Adipose tissue (tissue), 3 donors: Measurements from ENCODE around the gene RGS13. TPM values are rescaled to one million over a fixed set of nuclear protein-coding genes. Genes with fewer than 3 reads are reported as not detected.

ENCODE experiments used
- H3K27ac ChIP-seq: one replicate; pipeline ENCODE4 v1.5.1; 2013; ENCODE audit warnings: low read depth, low read length
- WGBS, 3 donors: extraction: QIAGEN DNeasy Blood & Tissue Kit; methylation state at CpG; one replicate each; pipeline ENCODE4 v1.1.7; 2013; 5-methylcytosine and 5-hydroxymethylcytosine counted together
- polyA plus RNA-seq, 3 donors: library from polyadenylated mRNA; stranded (reverse); fragments of 200-250 nt; gene quantifications; one replicate each; pipeline ENCODE4 v1.2.3, GENCODE V29; 2013
- donor health status: healthy with polysubstance abuse.
- donor health status: Bipolar disorder and iron deficiency.
- donor health status: healthy.

Gene RGS13
- under 1 TPM; 0.05 to 0.45 (median 0.37) TPM for polyA plus RNA-seq

GRCh38 chr1:192635939-192636338 is at the start of gene RGS13:
Gene RGS13 (plus strand): TSS chr1:192636147. CDS start chr1:192644335, 8,188 bp downstream.
- no peak within 1 kb of the TSS for H3K27ac ChIP-seq
- WGBS, 3 donors = 84 to 86% (median 85%) methylated on average over 4 of the region's 4 CpGs

DNA sequence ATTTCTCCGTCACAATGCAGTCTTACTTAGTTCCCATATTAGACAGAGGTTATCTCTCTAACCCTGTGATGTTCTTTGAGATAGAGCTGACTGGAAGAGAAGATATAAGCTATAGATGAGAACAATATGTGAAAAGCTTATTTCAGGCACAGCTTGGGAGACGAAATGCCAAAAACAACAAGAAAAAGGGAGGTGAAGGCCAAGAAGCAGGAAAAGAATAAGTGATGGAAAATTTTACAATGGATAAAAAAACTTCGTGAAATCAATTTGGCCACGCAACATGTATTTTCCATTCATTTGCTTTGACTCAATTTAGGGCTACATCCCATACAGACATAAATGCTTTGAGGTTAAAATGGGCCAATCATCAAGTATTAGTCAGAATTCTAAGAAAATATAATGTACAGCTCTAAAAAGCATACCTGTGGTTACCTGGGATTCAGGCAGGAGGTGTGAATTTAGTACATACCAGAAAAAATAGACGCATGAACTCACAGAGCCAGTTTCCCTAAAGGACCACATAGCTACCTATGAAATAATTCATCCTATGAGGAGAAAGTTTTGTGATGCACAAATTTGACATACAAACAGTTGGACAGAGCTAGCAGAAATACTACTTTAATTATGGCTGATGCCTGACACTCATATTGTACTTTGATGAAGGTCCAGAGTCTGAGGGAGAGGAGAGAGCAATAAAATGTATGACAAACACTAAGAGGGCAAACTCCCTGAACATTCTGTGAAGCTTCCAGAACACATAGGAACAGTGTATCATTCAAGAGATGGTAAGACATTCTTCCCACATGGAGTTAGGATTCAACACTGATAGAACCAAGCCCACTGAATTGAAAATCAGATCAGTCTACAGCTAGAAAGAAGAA is 48.3 kb upstream of the RGS13 start:
- WGBS, 3 donors = 89 to 90% (median 90%) methylated on average over 5 of the region's 5 CpGs
- no peak overlapping the region for H3K27ac ChIP-seq

DNA sequence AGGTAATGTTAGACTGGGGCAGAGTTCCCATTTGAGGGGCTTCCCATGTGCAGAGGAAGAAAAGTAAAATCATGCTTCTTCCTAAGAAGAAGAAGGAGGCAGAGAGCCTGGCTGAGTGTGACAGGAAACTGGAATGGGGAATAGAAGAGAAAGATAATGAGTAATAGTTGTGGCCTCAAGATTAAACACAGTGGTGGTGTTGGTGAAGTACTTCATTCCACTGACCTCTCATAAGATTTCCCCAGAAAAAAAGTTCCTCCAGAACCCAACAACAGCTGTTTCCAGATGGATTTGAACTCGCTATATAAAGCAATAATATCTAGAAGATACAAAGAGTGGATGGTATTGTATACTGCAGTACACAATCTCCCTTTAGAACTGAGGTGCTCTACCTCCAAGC is 47.4 kb upstream of the RGS13 start:
- 76 to 97% (median 84%) methylated on average over 1 of the region's 1 CpG for WGBS, 3 donors
- no peak overlapping the region for H3K27ac ChIP-seq

GRCh38 chr1:192589813-192590212 is 46.1 kb upstream of the RGS13 start:
- WGBS, 3 donors = 85 to 93% (median 86%) methylated on average over 3 of the region's 3 CpGs
- no peak overlapping the region for H3K27ac ChIP-seq

- 64 to 66% (median 65%) methylated on average over 4 of the region's 4 CpGs for WGBS, 3 donors
- H3K27ac ChIP-seq = no peak overlapping the region
Observed at GRCh38 chr1:192592517-192592916, 43.4 kb upstream of the RGS13 start.

- no peak overlapping the region for H3K27ac ChIP-seq
- WGBS, 3 donors = 91 to 97% (median 94%) methylated on average over 2 of the region's 2 CpGs
Observed at GRCh38 chr1:192592981-192593708, 42.8 kb upstream of the RGS13 start.

DNA sequence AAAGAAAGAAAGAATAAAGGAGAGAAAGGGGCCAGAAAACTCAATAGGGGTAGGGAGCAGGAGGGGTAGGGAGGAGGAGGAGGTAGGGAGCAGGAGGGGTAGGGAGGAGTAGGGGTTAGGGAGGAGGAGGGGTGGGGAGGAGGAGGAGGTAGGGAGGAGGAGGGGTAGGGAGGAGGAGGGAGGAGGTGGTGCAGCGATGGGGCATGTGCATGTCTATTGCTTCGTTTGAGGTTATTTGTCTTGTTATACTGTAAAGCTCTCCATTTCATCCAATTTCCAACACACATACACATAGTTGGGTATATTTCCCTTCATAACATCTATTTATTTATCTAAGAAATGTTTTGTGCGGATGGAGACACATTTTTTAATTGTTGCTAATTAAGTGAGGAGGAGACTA is 40.6 kb upstream of the RGS13 start:
- 76 to 86% (median 76%) methylated on average over 3 of the region's 3 CpGs for WGBS, 3 donors
- H3K27ac ChIP-seq = no peak overlapping the region

DNA sequence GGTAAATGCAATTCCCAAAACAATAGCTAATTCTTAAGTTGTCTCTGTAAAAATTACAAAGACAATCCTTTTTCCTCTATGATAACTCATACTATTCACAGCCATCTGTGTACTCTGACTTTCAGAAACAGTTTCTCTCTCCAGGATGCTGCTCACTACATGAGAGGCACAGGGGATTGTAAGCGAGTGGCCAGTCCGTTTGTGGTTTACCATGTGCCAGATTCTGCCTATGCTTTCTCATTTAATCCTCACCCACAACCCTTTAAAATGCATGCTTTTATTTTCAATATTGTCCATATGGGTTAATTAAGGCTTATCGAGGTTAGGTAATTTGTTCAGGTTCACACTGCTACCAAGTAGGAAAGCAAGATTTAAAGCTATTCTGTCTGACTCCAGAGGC is 37.4 kb upstream of the RGS13 start:
- 86 to 95% (median 87%) methylated on average over 3 of the region's 3 CpGs for WGBS, 3 donors
- H3K27ac ChIP-seq = no peak overlapping the region

DNA sequence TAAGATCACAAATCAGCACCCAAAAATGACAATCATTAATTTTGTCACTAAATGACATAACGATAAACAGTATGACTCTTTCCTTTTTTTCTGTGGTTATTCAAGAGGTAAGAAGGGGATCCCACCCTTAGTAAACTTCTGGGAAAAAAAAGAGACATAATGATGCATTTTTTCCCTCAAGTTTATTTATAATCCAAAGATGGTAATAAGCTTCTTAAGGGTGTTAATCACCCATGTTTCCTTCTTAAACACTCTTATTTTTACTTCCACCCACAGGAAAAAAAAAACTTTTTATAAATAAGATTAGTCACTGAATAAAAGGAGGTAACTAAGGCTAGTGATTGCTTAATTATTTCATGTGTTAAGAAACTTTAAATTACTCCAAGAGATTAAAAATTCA is 35.7 kb upstream of the RGS13 start:
- H3K27ac ChIP-seq = no peak overlapping the region
- WGBS, 3 donors = 71 to 74% (median 74%) methylated on average over 1 of the region's 1 CpG

DNA sequence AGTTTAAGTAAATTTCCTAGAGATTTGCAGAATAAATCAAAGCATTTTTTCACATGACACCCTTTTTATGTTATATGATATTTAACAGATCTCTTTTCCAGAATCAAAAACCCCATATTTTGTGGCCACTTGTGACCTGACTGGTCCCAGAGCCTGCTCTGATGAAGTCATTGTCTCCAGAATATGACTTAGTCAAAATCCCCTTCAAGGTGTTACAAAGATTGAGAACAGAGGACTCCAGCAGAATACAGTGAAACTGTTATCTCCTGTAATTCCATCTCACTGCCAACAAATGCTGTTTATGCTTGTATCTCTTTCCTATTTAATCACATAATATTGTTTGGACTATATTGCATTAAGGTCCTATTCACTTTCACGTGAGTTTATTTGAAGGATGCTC is 34.8 kb upstream of the RGS13 start:
- WGBS, 3 donors = 89 to 90% (median 90%) methylated on average over 1 of the region's 1 CpG
- H3K27ac ChIP-seq = no peak overlapping the region

- no peak overlapping the region for H3K27ac ChIP-seq
Observed at GRCh38 chr1:192601567-192601966, 34.4 kb upstream of the RGS13 start.

DNA sequence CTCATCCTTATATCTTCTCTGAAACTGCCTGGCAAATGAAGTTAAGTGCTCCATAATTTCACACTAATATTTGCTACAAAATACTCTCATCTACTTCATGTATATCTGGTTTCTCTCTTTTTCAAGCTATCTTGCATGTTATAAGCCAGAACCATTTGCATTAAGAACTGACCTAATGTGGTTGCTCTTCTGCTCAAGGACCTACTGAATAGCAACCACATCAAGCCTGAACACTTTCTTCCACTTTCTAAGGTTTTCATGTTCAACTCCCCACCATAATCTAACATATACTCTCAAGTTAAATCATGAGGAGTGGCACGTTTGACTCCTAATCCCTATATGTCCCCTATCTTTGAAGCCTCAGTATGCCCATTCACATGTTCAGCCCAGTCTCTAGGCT is 33.2 kb upstream of the RGS13 start:
- no peak overlapping the region for H3K27ac ChIP-seq
- 76 to 83% (median 77%) methylated on average over 1 of the region's 1 CpG for WGBS, 3 donors

GRCh38 chr1:192603218-192603787 is 32.6 kb upstream of the RGS13 start:
- 62 to 82% (median 77%) methylated on average over 3 of the region's 3 CpGs for WGBS, 3 donors
- H3K27ac ChIP-seq = no peak overlapping the region

DNA sequence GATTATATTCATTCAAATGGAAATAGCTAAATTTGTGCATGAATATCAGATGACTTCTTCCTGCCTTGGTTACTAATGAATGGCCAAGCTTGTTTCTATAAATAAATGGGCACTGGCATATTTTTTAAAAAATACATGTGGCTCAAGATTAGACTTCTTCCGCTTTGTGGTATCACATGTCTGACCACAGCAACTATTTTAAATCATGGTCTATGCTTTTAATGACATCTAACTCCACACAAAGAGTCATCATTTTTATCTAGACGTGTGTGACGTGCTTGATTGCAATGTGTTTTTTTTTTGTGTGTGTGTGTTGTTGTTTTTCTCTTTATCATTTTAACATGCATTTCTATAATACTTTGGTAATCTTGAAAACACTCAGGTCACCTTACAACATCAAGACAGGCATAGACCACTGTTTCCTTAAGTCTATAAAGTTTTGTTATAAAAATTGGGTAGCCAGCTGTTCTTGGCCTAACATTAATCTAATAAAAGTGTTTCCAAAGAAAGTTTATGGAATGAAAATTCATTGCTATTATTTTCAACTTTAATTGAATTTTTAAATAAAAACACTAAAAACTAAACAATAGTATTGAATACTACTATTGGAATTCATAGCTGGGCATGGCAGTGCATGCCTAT is 30.8 kb upstream of the RGS13 start:
- 53 to 82% (median 59%) methylated on average over 3 of the region's 3 CpGs for WGBS, 3 donors
- H3K27ac ChIP-seq = no peak overlapping the region

- H3K27ac ChIP-seq = no peak overlapping the region
- 84 to 87% (median 84%) methylated on average over 2 of the region's 2 CpGs for WGBS, 3 donors
Observed at GRCh38 chr1:192608671-192609070, 27.3 kb upstream of the RGS13 start.

GRCh38 chr1:192609110-192610079 is 26.6 kb upstream of the RGS13 start:
- WGBS, 3 donors = 59 to 66% (median 63%) methylated on average over 12 of the region's 12 CpGs
- no peak overlapping the region for H3K27ac ChIP-seq

DNA sequence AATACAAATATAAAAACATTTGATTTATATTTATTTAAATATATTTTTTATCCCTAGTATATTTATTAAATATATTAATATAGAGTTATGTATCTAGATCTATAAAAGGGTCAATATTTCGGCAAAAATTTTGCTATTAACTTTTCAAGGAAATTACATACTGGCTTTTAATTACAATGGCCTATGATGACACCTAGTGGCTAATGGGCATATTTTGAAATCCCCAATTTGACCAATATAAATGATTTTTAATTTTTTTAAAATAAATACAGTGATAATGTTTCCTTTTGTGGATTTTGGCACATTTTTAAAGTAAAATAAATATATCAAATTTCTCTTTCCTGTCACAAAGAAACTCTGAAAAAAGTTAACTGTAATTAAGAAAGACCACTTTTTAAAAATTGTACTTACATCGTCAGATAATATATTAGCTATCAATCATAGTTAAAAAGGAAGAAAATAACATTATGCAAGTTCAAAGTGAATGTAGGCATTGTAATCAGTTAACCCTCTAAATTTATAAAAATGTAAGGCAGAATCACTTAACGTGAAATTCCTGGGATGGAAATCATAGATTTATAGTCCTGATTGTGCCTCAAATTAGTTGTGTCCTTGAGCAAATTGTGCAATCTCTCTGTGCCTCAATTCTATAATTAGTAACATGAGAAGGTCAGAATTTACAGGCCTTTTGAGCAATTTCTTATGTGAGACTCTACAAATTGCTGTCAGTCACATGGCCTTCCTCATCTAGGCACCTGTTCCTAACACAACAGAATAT is 25.6 kb upstream of the RGS13 start:
- WGBS, 3 donors = 31 to 61% (median 53%) methylated on average over 3 of the region's 3 CpGs
- no peak overlapping the region for H3K27ac ChIP-seq
